ENCODE data around the gene CDS2.

Gene CDS2

DNA sequence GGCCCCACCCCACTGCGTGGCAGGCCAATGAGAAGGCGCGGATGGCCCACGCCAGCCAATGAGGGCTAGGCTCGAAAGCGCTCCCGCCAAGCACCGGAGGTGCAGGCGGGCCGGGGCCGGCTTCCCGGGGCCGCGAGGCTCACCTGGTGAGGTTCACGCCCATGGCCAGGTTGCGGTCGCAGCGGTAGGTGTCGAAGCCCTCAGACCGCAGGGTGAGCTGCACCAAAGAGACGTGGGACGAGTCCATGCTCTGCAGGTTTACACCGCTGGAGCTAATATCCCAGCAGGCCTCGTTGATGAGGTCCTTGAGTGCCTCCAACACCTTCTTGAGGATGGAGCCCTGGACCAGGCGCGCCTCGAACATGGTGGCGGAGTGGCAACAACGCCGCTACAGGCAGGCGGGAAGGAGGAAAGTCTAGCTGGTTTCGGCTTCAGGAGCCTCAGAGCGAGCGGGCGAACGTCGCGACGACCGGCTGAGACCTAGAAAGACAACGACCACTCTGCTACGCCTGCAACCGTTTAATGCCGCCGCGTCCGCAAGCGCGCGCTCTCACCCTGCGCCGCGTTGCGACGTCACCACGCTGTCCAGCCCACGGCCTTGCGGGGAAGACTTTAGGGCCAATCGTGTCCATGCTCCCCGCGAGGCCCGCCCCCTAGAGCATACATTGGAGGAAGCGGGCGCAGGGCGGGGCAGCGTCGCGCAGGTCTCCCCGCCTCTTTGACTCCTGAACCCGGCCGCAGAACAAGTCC is 7.2 kb upstream of the CDS2 start, which contains the start of gene PCNA:
Gene PCNA, minus strand, starts transcription at position 524 of the 750 bp plus-strand sequence. Its CDS starts 160 bp downstream, at position 364.
- peak; percentile 88 to 95 (median 92) for DNase-seq

GRCh38 chr20:5120185-5120476 is 6.7 kb upstream of the CDS2 start:
- DNase-seq = no peak

GRCh38 chr20:5122873-5123260 is 3.9 kb upstream of the CDS2 start:
- no peak for DNase-seq

DNA sequence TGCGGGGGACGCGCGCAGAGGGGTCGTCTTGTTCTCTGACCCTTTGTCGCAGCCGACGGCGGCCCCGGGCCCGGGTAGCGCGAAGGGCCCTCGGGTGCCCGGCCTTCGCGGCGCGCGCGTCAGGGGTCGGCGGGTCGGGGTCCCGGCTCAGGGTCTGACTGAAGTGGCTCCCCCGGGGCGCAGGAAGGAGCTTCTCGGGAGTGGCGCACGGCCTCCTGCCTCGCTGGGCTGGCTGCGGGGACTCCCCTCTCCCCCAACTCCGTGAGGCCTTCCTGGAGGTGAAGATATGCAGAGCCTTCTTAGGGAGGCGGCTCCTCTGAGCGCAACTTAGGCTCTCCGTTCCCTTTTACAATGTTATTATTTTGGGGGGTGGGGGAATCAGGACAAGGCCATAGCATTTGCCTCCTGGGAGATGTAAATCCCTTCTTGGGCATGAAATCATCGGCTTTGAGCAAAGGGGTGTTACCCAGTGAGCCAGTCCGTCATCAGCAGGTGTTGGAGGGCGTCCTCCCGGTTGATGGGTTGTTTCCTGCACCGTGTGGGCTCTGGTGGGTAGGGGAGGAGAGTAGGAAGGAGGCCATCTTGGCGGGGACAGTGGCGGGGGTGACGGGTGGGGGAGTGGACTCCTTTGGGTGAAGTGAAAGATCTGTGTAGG is 523 bp downstream of the CDS2 start:
- DNase-seq = peak; percentile 44 to 72 (median 68)

DNA sequence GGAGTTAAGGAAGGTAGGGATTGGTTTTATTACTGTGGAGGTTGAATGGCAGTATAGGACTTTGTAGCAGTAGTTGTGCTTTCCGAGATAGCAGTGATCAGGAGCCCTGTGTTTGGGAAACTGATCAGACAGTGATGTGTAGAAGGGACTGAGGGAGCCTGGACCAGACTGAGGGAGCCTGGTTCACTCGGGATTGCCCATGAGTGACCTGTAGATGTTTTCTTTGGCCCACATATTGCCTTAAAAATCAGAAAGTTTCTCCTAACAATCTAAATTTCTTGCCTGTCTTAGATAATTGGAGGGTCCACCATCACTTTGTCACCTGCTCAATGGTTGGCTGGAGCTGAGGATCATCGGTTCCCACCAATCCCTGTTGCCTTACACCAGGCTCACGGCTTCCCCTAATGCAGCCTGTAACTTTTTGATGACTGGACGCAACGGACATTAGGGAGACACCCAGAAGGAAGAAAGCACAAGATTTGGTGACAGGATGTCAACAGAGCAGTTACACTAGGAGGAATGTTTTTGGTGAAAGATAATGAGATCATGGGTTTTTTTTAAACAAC is 1.1 kb downstream of the CDS2 start:
- DNase-seq = no peak

DNA sequence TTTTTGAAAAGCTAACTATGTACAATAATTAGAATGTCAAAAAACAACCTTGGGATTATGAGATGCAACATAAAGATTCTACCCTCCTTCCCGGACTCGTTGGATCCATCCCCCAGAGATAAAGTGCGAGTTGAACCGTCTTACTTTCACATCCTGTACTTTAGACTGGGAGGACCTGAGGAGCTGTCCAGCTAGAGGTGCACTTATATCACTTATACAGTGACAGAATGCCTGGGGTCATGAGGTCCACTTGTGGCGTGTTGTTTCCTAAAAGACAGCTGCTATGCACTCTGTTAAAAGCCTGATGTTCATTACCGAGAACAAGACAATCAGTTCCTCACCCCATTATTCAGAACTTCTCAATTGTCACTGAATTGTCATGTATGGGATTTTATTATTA is 2.1 kb downstream of the CDS2 start:
- DNase-seq = no peak

- DNase-seq = no peak
Observed at GRCh38 chr20:5131502-5131901, 4.7 kb downstream of the CDS2 start.

DNA sequence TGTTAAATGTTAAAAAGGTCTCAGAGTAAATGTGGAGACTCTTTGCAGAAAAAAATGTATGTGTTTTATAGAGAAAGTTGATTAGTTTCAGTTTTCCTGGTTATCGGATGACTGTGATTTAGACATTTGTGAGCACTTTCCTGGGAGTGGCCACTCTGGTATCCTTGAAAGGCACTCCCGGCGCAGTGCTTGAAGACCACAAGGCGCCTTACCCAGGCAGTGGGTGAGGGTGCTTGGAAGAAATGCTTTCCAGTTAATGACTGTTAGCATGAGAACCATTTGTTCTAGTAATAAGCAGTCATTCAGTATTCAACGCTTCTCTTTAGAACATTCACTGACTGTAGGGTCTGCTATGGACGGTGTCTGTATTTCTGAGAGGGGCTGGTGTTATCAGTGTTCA is 7.2 kb downstream of the CDS2 start:
- DNase-seq = no peak

DNA sequence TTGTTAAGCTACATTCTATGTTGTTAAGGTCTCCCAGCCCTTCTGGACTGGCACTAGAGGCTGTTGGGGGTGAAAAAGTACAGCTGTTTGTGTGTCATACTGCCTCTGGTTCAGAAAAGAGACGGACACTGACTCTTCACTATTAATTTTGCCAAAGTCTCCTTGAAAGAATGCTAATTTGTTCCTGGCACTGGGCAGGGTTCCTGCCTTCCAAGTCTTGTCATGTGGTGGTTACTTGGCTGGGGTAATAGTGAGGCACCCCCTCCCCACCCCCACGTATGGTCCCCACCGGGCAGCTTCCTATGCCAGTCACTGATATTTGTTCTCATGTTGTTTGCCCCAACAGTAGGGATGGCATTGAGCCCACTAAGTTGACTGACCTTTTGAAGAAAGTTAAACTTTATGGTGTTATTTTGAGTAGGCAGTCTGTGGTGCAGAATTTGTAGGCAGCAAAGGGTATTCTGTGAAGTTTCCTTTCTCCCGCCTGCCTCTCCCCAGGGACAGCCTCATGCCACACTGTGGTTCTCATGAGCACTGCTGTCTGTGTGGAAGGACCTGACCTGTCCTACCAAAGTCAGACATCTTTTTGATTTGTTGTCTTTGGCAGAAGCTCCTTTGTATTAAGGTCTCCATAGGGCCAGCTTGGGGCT is 8.7 kb downstream of the CDS2 start:
- DNase-seq = no peak

DNA sequence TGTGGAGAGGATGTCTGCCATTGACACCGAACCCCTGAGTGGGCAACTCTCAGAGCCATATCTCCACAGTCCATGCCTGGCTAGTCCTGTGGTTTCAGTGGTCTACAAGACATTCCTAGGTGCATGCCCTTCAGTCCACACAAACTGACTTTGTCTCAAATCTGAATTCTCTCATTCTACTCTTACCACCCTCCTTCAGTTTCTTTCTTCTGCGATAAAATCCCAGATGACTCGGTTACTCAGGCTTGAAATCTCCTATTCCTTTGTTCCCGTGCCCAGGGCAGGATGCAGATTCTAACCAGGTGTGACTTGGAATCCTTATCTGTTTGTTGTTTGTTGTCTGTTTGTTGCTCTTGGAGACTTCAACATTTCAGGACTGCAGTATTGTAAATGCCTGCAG is 9.3 kb downstream of the CDS2 start:
- no peak for DNase-seq

- DNase-seq = no peak
Observed at GRCh38 chr20:5140195-5140594, 13.4 kb downstream of the CDS2 start.

DNA sequence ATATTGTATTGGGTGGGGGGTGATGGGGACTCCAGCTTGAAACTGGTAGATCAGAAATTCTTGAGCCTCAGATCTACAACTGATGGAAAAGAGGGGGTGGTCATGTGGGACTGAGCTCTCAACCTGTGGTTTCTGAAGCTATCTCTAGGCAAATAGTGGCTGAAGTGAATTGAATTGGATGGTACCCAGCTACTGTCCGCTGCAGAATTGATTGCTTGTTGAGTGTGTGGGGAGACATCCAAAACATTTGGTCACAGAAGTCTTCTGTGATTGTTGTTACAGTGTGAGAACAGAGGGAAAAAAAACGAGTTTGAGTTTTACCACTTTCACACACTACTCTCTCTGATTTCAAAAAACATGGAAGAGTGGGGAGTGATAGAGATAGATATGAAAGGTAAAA is 14.8 kb downstream of the CDS2 start:
- DNase-seq = no peak

GRCh38 chr20:5143851-5144250 is 17.0 kb downstream of the CDS2 start:
- DNase-seq = no peak

- DNase-seq = no peak
Observed at GRCh38 chr20:5145365-5146098, 18.7 kb downstream of the CDS2 start.

GRCh38 chr20:5146099-5146668 is 19.4 kb downstream of the CDS2 start:
- DNase-seq = no peak

GRCh38 chr20:5146871-5147592 is 20.2 kb downstream of the CDS2 start:
- DNase-seq = no peak

DNA sequence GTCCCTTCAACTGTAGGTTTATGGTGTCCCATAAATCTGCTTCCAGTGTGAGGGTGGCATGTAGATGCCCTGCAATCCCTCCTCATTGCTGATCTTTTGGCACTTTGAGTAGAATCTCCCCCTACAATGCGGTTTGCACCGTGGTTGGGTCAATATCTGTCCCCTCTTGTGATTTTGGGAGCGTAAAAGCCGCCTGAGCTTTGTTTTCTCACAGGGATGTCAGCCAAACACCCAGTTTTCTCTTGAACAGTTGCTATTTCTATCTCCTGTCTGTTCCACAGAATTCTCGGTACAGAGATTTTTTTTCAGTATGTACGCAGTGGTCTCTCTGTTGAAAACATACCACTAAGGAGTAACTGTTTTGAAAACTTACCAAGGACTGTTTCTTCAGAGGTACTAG is 21.8 kb downstream of the CDS2 start:
- no peak for DNase-seq

DNA sequence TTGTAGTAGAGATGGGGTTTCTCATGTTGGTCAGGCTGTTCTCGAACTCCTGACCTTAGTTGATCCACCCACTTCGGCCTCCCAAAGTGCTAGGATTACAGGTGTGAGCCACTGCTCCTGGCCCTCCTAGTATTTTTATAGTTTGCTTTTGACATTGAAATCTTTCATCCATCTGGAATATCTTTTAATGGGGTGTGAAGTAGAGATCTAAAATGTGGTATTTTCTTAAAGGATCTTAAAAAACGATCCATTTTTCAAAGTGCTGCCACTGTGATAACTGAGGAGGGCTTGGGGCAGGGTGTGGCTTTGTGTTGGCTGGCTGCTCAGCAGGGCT is 23.1 kb downstream of the CDS2 start:
- no peak for DNase-seq

DNA sequence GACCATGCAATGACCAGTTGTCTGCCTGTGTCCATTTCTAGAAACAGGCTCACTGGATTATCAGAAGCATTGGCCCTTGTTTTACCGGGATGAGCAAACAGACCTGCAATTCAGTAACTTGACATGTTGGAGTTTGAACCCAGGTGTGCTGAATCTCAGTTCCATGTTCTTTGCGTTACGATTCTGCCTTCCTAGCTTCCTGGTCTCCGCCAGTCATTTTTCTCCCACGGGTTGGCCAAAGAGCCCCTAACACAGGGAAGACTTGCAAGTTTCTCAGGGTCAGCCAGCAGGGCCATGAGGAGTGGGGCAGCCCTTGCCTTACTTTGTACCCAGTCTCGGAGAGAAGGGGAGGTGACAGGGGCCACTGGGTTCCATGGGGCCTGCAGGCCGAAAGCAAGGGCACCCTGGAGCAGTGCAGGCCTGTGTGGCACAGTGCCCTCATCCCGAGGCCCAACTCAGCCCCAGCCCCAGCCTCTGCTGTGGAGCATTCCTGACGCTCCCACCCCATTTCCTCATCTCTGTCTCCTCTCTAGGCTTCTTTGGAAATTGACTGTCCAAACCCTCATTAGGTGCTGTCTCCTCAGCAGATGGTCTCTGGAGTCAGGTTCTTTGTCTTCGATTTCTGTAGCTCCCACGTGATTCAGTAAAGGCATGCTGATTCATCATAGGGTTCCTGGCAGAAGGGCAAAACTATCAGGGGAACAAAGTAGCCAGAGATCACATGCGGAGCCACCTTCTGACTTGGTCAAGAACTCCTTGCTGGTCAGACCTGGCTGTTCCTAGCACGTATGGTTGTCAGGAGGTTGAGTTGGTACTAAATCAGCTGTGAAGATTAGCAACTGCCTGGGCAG is 23.6 kb downstream of the CDS2 start:
- DNase-seq = no peak

DNA sequence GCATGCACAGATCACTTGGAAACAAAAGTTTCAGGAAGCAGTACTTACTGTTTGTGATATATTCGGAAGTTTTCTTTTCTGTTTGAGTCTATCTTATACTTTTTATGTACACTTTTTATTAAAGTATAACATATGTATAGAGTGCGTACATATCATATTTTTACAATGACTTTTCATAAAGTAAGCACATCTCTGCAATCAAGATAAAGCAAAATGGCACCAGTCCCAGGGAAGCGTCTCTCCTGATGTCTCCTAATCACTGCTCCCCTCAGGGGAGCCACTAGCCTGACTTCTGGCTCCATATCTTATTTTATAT is 26.3 kb downstream of the CDS2 start:
- no peak for DNase-seq

Measured in stimulated activated naive CD4-positive, alpha-beta T cell (primary cell).